HepG2 (cell line): ENCODE measurements around the gene HDLBP. TPM values are rescaled to one million over a fixed set of nuclear protein-coding genes. Genes with fewer than 3 reads are reported as not detected.

Source experiments
- AGO1 ChIP-seq: fragments of 200-400 bp; formaldehyde crosslinking; IDR thresholded peaks from 2 replicates; pipeline ENCODE4 v1.6.1; 2017; ENCODE audit warnings: mild to moderate bottlenecking, low read depth, low read length, moderate library complexity; ENCODE audit not compliant: poor library complexity, severe bottlenecking
- ASH2L ChIP-seq: fragments of 300-600, 200-600 bp; sonication (generic); IDR thresholded peaks from 2 replicates; pipeline ENCODE4 v1.7.0; 2017; ENCODE audit warnings: low read depth, mild to moderate bottlenecking, moderate library complexity, mixed read lengths, low read length; ENCODE audit not compliant: insufficient read length
- ATF2 ChIP-seq: sonication (generic); formaldehyde crosslinking; IDR thresholded peaks from 2 replicates; pipeline ENCODE4 v1.4.0; 2020; ENCODE audit warnings: missing genetic modification reagents
- CSRNP2 ChIP-seq: sonication (generic); formaldehyde crosslinking; conservative IDR thresholded peaks from 2 replicates; pipeline ENCODE4 v1.8.0; 2022; ENCODE audit warnings: low read depth, missing genetic modification reagents
- FOXC1 ChIP-seq: sonication (generic); formaldehyde crosslinking; IDR thresholded peaks from 2 replicates; pipeline ENCODE4 v1.8.0; 2022; ENCODE audit warnings: mild to moderate bottlenecking, missing genetic modification reagents, borderline replicate concordance
- HOXD1 ChIP-seq: sonication (generic); formaldehyde crosslinking; IDR thresholded peaks from 2 replicates; pipeline ENCODE4 v1.5.0; 2020; ENCODE audit warnings: missing genetic modification reagents
- MAF1 ChIP-seq: sonication (generic); formaldehyde crosslinking; IDR thresholded peaks from 2 replicates; pipeline ENCODE4 v1.5.0; 2020; ENCODE audit warnings: missing genetic modification reagents, borderline replicate concordance
- MATR3 ChIP-seq: sonication (generic); formaldehyde crosslinking; IDR thresholded peaks from 2 replicates; pipeline ENCODE4 v1.4.0; 2020; ENCODE audit warnings: missing genetic modification reagents
- PHF21A ChIP-seq: sonication (generic); formaldehyde crosslinking; IDR thresholded peaks from 2 replicates; pipeline ENCODE4 v1.5.0; 2020; ENCODE audit warnings: mild to moderate bottlenecking, missing genetic modification reagents
- RARG ChIP-seq: sonication (generic); formaldehyde crosslinking; IDR thresholded peaks from 2 replicates; pipeline ENCODE4 v1.4.0; 2020; ENCODE audit warnings: low read depth, mild to moderate bottlenecking, missing genetic modification reagents
- SNAI1 ChIP-seq: sonication (generic); formaldehyde crosslinking; IDR thresholded peaks from 2 replicates; pipeline ENCODE4 v1.5.0; 2020; ENCODE audit warnings: mild to moderate bottlenecking, missing genetic modification reagents, borderline replicate concordance
- SOX13 ChIP-seq, 3 experiments: fragments of 450-650 bp in 1 of 3; sonication (generic) in 1 of 3; formaldehyde crosslinking in 1 of 3; IDR thresholded peaks in 2 of 3; conservative IDR thresholded peaks in 1 of 3; 2 replicates each; pipeline versions ENCODE4 v1.5.0 to v1.6.1; 2016 to 2020; ENCODE audit warnings: antibody characterized with exemption in 1 of 3, mild to moderate bottlenecking in 1 of 3, missing compliant biosample characterization in 1 of 3, missing genetic modification reagents in 1 of 3, moderate library complexity in 1 of 3
- ZNF101 ChIP-seq: sonication (generic); formaldehyde crosslinking; IDR thresholded peaks from 2 replicates; pipeline ENCODE4 v1.4.0; 2020; ENCODE audit warnings: mild to moderate bottlenecking, low read depth, missing genetic modification reagents, borderline replicate concordance
- ZNF274 ChIP-seq: sonication (generic); formaldehyde crosslinking; IDR thresholded peaks from 2 replicates; pipeline ENCODE4 v1.5.1; 2020; ENCODE audit warnings: mild to moderate bottlenecking, missing genetic modification reagents
- ZNF383 ChIP-seq: sonication (generic); formaldehyde crosslinking; IDR thresholded peaks from 2 replicates; pipeline ENCODE4 v1.4.0; 2020; ENCODE audit warnings: missing genetic modification reagents, mild to moderate bottlenecking, borderline replicate concordance
- ZNF546 ChIP-seq: sonication (generic); formaldehyde crosslinking; conservative IDR thresholded peaks from 2 replicates; pipeline ENCODE4 v1.8.1; 2023; ENCODE audit warnings: mild to moderate bottlenecking, missing genetic modification reagents
- ZNF713 ChIP-seq: sonication (generic); formaldehyde crosslinking; IDR thresholded peaks from 2 replicates; pipeline ENCODE4 v1.4.0; 2020; ENCODE audit warnings: mild to moderate bottlenecking, missing genetic modification reagents
- polyA plus RNA-seq, 8 experiments: library from polyadenylated mRNA; depleted of rRNA in 3 of 8; stranded (reverse) in 7 of 8; unstranded in 1 of 8; fragments of >200 nt; fragmentation: Illumina TruSeq in 4 of 8; extraction: Trizol in 4 of 8; gene quantifications; 2 replicates each; pipeline versions ENCODE4 v1.2.1 to v1.2.3, GENCODE V29; 2011 to 2016; ENCODE audit warnings: low read depth in 4 of 8, missing spikeins in 1 of 8, mixed read lengths in 1 of 8; ENCODE audit not compliant: insufficient read depth in 1 of 8
- total RNA-seq, 5 experiments: library from RNA; depleted of rRNA; stranded (reverse); fragments of >200 nt; fragmentation: Illumina TruSeq; extraction: Trizol; gene quantifications; 2 replicates each; pipeline ENCODE4 v1.2.3, GENCODE V29; 2016; ENCODE audit warnings: low read depth in 1 of 5
- TF ChIP-seq, protein P1 (sequence below): sonication (generic); formaldehyde crosslinking; IDR thresholded peaks from 2 replicates; pipeline ENCODE4 v1.5.0; 2020; ENCODE audit warnings: missing genetic modification reagents, mild to moderate bottlenecking, borderline replicate concordance
- TF ChIP-seq, protein P2 (sequence below): sonication (generic); formaldehyde crosslinking; IDR thresholded peaks from 2 replicates; pipeline ENCODE4 v1.4.0; 2020; ENCODE audit warnings: low read depth, mild to moderate bottlenecking, missing genetic modification reagents

HDLBP gene
- total and polyA plus RNA-seq, 2 of the 13 experiments (the other 11 are each of a cell fraction or from before 2014, with no cell fraction given) = 464 to 707 TPM

GRCh38 chr2:241315093-241315878, at the start of gene HDLBP (continued):
- TF ChIP-seq MAF1 (CRISPR knock-in tag) (peak; percentile 91), CSRNP2 (CRISPR knock-in tag) (peak; percentile 84; the same call in 1 of the 2 replicates), ZNF274 (CRISPR knock-in tag) (peak; percentile 65), FOXC1 (peak; percentile 69; the same call in 1 of the 2 replicates), ZNF546 (CRISPR knock-in tag) (peak; percentile 90; the same call in 1 of the 2 replicates), ATF2 (CRISPR knock-in tag) (peak; percentile 10; the same call in 1 of the 2 replicates), AGO1 (no peak), SNAI1 (CRISPR knock-in tag) (no peak; the same call in 1 of the 2 replicates), SOX13 (IDR thresholded peaks at IDR 0.05) (0 out of 2 replicates have a peak, but pooled peaks have one; percentile 24), SOX13 (CRISPR knock-in tag; conservative IDR thresholded peaks at IDR 0.05 in 1 of 2, IDR thresholded peaks at IDR 0.05 in 1 of 2) (0 out of 4 replicates have a peak, but pooled peaks of 1 of the 2 experiments have one; percentile 23), ASH2L (peak; percentile 80), RARG (CRISPR knock-in tag) (peak; percentile 98), ZNF101 (CRISPR knock-in tag) (peak; percentile 87), PHF21A (CRISPR knock-in tag) (peak; percentile 48; the same call in 1 of the 2 replicates), ZNF383 (CRISPR knock-in tag) (peak; percentile 85; the same call in 1 of the 2 replicates), ZNF713 (CRISPR knock-in tag) (peak; percentile 24; the same call in 1 of the 2 replicates), HOXD1 (CRISPR knock-in tag) (peak; percentile 91), MATR3 (no peak)
- TF ChIP-seq, protein P1, sequence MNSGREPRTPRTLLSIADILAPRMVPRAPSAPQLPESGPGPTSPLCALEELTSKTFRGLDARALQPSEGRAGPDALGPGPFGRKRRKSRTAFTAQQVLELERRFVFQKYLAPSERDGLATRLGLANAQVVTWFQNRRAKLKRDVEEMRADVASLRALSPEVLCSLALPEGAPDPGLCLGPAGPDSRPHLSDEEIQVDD (CRISPR knock-in tag) = peak; percentile 66; the same call in 1 of the 2 replicates
- TF ChIP-seq, protein P2, sequence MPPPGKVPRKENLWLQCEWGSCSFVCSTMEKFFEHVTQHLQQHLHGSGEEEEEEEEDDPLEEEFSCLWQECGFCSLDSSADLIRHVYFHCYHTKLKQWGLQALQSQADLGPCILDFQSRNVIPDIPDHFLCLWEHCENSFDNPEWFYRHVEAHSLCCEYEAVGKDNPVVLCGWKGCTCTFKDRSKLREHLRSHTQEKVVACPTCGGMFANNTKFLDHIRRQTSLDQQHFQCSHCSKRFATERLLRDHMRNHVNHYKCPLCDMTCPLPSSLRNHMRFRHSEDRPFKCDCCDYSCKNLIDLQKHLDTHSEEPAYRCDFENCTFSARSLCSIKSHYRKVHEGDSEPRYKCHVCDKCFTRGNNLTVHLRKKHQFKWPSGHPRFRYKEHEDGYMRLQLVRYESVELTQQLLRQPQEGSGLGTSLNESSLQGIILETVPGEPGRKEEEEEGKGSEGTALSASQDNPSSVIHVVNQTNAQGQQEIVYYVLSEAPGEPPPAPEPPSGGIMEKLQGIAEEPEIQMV (CRISPR knock-in tag) = 0 out of 2 replicates have a peak, but pooled peaks have one; percentile 18
